T-helper 2 cell treated with Interferon-gamma antibody and Interleukin-4, amounts not matched to agents 100 ng/mL and 5 ng/mL, for 36 hours (primary cell): Measurements from ENCODE around the gene MTHFD1. TPM values are rescaled to one million over a fixed set of nuclear protein-coding genes. Genes with fewer than 3 reads are reported as not detected.

Experiments used
- intact Hi-C: fragments of 100-400 bp; cut with micrococcal nuclease; formaldehyde crosslinking; loops from one replicate; pipeline ENCODE4 v1.15.1; 2023
- total RNA-seq: library from RNA; stranded (reverse); gene quantifications from 2 replicates; pipeline ENCODE4 v1.2.3, GENCODE V29; 2022

The MTHFD1 gene
- total RNA-seq, 1 donor from 2014 or later, result 235 TPM

DNA sequence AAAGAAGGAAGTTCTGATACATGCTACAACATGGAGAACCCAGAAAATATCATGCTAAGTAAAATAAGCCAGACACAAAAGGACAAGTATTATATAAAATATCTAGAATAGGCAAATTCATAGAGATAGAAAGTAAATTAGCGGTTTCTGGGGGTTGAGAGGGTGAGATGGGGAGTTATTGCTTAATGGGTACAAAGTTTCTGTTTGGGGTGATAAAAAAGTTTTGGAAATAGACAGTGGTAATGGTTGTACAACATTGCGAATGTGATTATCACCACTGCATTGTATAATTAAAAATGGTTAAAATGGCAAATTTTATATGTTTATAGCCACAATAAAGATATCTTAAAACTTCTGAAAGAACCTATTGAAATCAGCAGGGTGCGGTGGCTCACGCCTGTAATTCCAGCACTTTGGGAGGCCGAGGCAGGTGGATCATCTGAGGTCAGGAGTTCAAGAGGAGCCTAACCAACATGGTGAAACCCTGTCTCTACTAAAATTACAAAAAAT is 100.5 kb downstream of the MTHFD1 start:
- intact Hi-C loops, result no loop called here

DNA sequence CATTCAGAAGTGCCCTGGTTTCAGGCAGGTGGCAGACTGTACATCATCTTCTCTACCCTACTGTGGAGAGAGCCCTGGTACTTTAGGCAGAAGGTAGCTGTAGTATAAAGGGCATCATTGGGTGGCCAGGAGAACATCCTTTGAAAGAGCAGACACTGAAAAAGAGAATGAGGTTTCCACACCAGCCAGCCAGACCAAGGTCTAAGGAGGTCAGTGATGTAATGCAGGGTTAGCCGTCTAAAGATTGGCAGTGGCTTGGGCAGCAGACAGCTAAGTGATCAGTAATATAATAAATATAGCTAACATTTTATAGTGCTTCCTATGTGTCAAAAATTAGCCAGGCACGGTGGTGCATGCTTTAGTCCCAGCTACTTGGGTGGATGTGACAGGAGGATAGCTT is 103.5 kb downstream of the MTHFD1 start:
- intact Hi-C loops, result no loop called here

DNA sequence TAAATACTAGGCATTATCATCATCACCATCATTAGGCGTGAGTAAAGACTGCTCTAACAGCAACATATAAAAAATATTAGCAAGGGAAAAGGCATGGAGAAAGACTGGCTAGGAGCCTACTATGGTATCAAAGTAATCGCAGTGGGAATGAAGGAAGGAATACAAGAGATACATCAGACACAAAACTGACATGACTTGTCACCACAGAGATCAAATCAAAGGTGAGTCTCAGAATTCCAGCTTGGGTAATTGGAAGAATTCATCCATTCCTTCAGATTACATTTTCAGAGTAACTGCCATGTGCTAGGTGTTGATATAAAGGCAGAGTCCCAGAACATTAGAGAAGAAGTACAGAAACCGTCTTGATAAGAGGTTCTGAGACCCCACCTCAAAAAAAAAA is 105.3 kb downstream of the MTHFD1 start:
- intact Hi-C loops, result no loop called here

DNA sequence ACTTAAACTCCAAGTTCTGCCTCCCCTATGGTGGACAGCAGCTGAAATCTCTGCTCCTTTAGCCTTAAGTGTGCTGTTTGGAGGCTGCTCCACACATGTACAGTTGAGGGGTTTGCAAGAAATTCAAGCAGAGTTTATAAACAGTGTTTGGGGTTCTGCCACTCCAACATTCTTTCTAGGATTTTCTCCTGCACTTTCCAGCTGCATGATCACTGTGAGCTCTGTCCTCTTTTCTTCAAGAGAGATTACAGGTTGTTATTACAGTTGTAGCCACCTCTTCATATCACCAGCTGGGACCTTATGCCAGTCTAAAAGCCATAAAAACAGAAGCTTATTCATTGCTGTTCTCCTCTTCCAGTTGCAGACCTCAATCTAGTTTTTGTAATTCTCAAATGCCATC is 107.1 kb downstream of the MTHFD1 start:
- intact Hi-C loops, result no loop called here

DNA sequence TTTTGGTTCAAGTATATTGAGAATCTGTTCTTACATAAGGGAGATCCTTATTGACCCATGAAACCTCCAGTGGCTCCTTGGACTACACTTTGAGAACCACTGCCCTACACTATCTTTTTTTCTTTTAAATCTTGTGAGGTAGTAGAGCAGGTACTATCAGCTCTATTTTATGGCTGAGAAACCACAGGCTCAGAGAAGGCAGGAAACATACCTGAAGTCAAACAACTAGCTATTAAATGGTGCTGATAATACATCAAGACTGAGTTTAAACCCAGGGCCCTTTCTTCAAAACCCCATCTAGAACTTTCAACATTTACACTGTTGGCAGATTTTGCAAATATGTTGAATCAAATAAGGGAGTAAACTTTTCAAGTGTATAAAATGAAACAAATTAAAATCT is 108.6 kb downstream of the MTHFD1 start:
- intact Hi-C loops, result loop anchor here (2.0 kb wide), 1 partner anchor 14 kb away; no protein-coding TSS in a partner anchor

DNA sequence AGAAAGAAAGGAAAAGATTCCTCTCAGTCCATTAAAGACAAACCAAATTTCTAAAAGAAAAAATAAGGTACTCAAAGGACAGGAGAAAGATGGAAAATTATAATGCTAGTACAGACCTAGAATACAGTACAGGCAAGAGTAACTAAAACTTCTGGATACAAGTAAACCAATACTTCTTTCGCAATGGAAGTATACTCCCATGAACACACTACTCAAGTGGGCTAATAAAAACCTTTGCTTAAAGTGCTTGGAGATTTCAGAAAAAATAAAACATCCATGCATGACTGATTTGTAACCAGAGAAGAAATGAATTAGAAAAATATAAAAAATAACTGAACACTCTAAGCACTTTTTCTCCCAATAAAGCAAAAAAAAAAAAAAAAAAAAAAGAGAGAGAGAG is 111.9 kb downstream of the MTHFD1 start:
- intact Hi-C loops, result loop anchor here (5.0 kb wide), 3 partner anchors 33 to 648 kb away; partner anchors contain the start of genes AKAP5, MAX and SYNE2

DNA sequence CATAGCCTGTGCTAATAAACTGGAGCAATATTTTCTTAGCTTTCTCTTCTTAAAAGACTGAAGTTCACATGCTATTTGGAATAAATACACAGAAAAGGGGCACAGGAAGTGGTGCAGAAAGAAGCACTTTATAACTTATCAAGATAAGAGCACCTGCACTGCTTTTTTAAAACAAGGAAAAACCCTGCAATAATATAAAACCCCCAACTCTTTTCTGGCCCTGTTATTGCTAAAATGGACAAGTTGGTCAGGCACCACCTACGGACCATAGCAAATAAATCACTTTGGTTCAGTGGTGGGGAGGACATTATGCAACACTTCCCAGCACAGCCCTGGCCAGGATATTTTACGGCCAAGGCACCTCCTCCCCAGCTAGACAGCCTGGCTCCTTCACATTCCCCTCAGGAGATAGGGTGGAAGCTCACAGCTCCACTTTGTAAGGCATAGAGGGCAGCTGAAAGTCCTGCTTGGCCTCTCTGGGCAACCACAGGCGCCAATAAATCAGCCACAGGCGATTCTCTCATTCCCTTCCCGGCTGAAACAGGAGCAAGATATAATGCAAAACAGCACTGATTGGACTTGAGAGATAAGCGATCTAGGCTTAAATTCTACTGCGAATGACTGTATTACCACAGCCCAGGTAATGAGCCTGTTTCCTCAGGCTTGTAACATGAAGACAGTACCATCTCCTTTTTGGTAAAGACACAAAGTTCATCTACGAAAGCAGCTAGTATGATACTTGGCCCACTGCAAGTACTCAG is 113.4 kb downstream of the MTHFD1 start:
- intact Hi-C loops, result loop anchor here (5.0 kb wide), 3 partner anchors 34 to 649 kb away; partner anchors contain the start of genes AKAP5, MAX and SYNE2

DNA sequence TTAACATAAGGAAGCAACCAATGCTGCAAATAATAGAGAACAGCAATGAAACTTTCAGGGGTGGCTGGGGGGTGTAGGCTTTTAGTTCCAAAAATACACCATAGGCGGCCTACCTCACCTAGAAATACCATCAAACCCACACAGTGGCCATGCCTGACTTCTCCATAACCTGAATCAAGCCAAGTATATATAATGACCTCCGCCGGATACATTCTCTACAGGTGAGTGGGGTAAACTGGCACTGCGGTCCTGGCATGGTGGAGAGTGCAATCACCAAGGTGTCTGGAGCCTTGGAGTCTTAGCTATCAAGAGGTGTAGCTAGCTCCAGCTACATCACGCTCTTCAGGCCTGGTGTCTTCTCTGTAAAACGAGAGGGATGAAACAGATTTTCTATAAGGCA is 114.3 kb downstream of the MTHFD1 start:
- intact Hi-C loops, result loop anchor here (5.0 kb wide), 3 partner anchors 35 to 650 kb away; partner anchors contain the start of genes AKAP5, MAX and SYNE2

DNA sequence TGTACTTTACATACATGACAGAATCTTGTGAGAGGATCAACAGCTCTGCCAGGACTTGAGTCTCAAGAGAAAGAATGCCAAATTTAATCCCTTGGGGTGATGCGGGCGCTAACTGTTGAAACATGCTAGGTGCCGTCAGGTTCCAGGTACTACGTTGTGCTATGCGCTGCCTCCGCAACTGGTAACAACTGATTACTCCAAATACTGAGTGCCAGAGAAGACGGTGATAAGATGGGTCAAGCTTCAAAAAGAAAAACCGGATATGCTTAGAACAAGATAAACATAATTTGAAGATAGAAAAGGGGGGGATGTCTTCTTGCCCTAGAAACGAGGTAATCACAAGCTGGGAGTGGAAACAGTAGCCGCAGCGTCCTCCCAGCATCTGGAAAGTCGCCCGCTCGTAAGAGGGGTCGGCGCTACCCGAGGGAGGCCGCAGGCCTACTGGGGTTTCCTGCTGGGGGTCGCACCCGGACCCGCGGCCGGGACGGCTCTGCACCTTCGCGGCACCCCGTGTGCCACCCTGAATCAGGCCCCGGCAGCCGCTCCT is 114.8 kb downstream of the MTHFD1 start:
- intact Hi-C loops, result loop anchor here (1.0 to 5.0 kb wide), 7 partner anchors 8 to 861 kb away; partner anchors contain the start of genes AKAP5, HSPA2, MAX and MTHFD1

DNA sequence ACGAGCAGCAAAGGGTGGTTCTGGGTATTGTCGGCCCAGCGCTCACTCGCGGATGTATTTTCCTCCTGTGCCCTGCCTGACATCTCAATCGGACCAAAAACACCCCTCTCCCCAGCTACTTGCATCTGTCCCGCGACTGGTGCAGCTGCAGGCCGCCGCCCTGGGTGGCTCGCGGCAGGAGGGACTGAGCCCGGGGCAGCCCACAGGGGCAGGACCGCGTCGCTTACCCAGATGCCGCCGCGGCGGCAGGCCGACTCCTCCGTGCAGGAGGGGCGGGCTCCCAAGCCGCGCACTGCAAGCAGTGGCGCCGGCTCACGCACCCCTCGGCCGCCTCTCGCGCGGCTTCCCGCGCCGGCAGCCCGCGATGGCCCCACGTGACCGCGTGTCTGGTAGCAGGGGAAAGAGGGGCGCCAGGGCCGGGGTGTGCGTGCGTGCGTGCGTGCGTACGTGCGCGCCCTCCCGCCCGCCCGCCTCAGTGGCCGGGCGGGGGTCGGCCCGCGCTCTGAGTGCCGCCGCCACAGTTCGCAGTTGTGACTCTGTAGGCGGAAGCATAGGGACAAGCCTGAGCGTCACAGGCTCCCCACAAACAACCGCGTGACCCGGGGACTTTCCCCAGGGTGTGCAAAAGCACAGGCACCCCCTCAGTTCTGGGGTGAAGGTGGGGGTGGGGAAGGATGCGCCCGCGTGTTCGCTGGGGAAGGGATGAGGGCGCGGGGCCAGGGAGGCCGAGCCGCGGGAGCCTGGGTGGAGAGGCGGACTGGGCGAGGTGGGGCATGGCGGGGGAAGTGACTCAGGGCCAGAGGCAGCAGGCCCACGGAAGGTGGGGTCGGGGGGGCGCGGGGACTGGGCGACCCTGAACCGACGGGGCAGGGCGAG is 115.5 kb downstream of the MTHFD1 start, which contains the start of gene ZBTB25:
ZBTB25 (minus strand) TSS at position 405 of the 876 bp plus-strand sequence. CDS start 13,305 bp downstream, outside the sequence.
- intact Hi-C loops, result loop anchor here (1.0 to 5.0 kb wide), 8 partner anchors 8 to 861 kb away; partner anchors contain the start of genes AKAP5, CHURC1, HSPA2 and MAX

DNA sequence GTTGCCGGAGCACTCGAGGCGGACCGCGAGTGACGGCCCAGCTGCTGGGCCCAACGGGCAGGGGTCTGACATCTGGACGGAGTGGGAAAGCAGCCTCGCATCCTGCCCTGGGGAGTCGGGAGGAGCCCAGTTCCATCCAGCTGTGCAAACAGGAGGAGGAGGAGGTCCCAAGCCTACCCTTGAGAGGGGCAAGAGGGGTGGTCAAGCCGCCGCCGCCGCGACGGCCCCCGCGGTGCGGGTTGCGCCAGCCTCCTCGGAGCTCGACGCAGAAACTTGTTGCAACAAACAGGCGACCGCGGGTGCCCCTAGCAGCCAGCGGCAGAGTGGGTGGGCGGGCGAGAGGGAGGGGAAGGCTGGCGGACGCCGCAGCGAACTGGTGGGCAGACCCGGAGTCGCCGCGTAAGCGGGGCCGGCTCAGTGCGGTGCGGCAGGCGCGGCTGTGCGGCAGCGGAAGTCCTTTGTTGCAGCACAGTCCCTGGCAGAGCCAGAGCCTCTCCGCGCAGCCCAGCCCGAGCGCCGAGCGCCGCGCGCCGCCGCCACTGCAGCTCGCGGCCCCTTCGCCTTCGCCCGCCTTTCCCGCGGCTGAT is 116.2 kb downstream of the MTHFD1 start, which contains the start of gene ZBTB1:
ZBTB1 (plus strand) TSS at position 461 of the 587 bp plus-strand sequence. CDS start 16,735 bp downstream, outside the sequence.
- intact Hi-C loops, result loop anchor here (2.0 to 5.0 kb wide), 4 partner anchors 37 to 652 kb away; partner anchors contain the start of genes AKAP5, CHURC1, MAX and SYNE2

DNA sequence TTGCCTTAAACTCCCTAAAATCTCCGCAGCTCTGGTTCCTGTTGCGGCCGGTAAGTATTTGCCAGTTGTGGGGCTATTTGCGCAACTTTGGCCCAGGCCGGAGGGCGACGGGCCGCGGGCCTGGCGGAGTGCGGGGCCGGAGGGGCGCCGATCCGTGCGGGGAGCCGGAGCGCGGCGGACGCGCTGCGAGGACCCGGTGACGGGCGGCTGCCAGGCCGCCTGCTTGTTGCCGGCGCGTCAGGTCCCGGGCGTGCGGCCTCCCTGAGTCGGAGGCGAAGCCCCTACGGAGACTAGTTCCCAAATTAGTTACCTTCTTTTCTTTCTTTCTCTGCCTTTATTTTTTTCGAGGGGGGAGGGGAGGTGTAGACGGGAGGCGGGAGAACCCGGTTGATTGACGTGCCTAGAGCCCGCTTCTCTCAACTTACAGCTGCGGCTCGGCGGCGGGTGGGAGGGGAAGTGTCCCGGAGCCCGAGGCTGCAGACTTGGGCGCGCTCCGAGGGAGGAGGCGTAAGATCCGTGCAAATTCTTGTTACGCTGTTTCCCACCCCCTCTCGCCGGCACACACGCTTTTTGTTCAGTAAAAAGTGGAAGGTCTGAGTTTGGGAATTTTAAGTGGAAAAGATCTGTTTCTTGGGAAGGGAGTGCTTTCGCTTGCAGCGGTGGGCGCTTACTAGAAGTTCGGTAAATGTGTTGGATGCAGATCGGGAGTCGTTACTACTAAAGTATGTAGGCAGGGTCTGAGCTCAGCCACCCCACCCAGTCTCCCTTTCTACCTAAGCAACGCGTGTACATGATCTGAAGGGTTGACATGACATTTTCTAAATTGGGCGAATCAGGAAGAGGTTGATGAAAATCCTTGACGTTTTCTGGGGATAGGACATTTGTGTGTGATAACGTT is 117.0 kb downstream of the MTHFD1 start:
- intact Hi-C loops, result loop anchor here (1.0 to 5.0 kb wide), 5 partner anchors 38 to 653 kb away; partner anchors contain the start of genes AKAP5, CHURC1, MAX and SYNE2

DNA sequence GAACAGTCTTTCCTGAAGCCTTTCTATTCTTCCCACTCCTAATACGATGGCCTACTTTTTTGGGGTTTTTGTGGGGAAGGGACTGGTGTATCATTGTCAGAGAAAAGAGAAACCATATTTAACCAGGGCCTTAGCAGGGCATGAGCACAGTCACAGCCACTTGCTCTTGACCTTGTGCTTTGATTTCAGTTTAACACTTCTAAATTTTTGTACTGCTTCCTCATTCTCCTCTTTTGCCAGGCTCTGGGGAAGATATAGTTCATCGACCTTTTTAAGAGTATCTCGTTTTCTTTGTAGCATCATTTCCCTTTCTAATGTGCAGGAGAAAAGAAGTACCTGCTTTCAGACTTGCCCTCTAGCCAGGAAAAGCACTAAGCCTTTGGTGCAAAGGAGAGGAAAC is 118.6 kb downstream of the MTHFD1 start:
- intact Hi-C loops, result no loop called here

DNA sequence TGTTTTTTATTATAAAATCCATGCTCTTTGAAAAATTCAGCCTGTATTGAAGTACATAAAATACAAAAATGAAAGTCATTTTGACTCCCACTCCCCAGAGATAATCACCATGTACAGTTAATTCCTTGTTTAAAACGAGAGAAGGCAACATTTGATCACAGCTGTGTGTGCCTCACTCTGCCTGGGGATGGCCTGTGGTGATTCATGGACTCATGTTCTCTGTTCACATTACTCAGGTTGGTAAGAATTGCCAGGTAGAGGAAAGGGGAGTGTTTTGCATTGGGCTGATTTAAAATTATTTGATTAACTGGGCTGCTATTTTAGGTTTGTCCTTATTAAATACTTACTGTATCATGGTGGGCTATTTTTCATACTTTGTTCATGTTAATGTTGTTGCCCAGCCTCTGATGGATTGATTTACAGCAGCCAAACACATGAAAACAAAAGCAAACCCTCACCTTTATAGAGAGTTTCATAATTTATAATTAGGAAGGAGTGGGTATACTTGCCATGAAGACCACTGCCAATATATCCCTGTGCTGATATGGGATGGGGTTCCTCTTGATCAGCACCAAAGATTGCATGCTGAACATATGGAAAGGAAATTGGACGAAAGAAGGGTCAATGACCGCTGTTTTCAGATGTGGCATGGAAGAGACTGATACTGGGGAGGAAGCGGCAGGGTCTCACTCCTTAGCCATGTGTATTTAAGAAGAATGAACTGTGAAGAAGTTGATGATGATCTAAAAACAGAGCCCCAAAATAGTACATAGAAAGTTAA is 119.4 kb downstream of the MTHFD1 start:
- intact Hi-C loops, result no loop called here

DNA sequence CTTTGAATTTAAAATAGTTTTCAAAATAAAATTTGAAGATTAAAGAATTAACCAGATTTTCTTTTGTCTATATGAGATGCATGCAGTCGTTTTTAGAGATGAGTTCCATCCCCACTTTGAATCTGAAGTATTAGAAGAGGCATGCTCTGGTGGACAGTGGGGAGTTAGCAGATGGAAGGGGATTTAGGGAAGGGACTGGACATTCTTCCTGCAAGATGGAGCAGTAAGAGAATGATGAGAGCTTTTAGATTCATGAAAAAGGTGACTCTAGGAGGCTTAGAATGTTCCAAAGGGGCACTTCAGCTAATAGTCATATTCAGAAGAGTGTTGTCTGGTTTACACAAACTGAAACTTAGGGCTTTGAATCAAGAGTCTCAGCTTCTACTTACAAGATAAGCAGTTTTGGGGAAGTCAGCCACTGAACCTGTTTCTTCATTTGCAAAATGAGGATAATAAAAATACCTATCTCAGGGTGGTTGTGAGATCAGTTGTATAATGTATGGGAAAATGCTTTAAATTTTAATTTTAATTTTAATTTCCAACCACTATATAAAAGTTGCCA is 120.1 kb downstream of the MTHFD1 start:
- intact Hi-C loops, result no loop called here

DNA sequence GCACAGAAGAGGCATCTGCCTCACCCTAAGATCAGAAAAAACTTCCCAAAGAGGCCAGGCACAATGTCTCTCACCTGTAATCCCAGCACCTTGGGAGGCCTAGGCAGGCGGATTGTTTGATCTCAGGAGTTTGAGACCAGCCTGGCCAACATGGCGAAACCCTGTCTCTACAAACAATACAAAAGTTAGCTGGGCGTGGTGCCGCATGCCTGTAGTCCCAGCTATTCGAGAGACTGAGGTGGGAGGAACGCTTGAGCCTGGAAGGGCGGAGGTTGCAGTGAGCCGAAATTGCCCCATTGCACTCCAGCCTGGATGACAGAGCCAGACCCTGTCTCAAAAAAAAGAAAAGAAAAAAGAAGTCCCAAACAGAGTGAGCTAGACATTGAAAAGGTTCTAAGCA is 120.9 kb downstream of the MTHFD1 start:
- intact Hi-C loops, result no loop called here
